Measurements from ENCODE around the gene ELL. TPM values are rescaled to one million over a fixed set of nuclear protein-coding genes. Genes with fewer than 3 reads are reported as not detected.

The ELL gene
- total and polyA plus RNA-seq, 2 donors (not counting 3 experiments of a cell fraction or from before 2014, with no cell fraction given) = 9.9 to 18.2 TPM

DNA sequence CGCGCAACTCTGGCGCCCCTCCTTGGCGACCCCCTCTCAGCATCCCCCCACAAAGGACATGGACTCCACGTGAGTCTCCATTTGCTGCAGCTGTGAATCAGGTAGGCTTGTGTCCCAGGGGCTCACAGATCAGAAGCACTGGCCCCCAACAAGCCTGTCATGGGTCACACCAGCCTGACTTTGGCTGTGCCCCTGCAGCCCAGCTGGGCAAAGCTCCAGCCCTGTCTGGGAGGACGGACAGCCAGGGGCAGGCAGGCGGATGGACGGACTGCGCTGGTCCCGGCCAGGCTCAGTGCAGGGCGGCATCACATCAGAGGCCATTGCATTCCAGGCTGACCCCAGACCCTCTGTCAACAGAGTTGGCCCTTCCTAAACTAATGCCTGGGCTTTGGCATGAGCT is 55.5 kb downstream of the ELL start:
- TF ChIP-seq, protein P1, sequence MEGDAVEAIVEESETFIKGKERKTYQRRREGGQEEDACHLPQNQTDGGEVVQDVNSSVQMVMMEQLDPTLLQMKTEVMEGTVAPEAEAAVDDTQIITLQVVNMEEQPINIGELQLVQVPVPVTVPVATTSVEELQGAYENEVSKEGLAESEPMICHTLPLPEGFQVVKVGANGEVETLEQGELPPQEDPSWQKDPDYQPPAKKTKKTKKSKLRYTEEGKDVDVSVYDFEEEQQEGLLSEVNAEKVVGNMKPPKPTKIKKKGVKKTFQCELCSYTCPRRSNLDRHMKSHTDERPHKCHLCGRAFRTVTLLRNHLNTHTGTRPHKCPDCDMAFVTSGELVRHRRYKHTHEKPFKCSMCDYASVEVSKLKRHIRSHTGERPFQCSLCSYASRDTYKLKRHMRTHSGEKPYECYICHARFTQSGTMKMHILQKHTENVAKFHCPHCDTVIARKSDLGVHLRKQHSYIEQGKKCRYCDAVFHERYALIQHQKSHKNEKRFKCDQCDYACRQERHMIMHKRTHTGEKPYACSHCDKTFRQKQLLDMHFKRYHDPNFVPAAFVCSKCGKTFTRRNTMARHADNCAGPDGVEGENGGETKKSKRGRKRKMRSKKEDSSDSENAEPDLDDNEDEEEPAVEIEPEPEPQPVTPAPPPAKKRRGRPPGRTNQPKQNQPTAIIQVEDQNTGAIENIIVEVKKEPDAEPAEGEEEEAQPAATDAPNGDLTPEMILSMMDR (IDR thresholded peaks at IDR 0.05; ENCODE audit: extremely low read depth in 1 of 2, insufficient read depth in 1 of 2, low read depth in 1 of 2, low read length in 2 of 2) = no peak
- TF ChIP-seq, protein P2, sequence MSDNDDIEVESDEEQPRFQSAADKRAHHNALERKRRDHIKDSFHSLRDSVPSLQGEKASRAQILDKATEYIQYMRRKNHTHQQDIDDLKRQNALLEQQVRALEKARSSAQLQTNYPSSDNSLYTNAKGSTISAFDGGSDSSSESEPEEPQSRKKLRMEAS (IDR thresholded peaks at IDR 0.05; ENCODE audit: insufficient read depth, insufficient read length) = no peak
- TF ChIP-seq JUN (IDR thresholded peaks at IDR 0.05; ENCODE audit: borderline replicate concordance, insufficient read depth, insufficient read length, low read depth) (no peak), POLR2AphosphoS5 (IDR thresholded peaks at IDR 0.05; ENCODE audit: insufficient read depth, low read depth, low read length) (no peak), POLR2A (IDR thresholded peaks at IDR 0.05; ENCODE audit: low read depth, low read length) (no peak), FOS (IDR thresholded peaks at IDR 0.05; ENCODE audit: borderline replicate concordance, insufficient read depth, low read length) (no peak), EZH2 (IDR thresholded peaks at IDR 0.05; ENCODE audit: borderline replicate concordance, low read depth, low read length, severe bottlenecking) (no peak), MYC (IDR thresholded peaks at IDR 0.05; ENCODE audit: low read depth, low read length) (no peak), GATA2 (IDR thresholded peaks at IDR 0.05; ENCODE audit: insufficient read depth, insufficient read length, low read depth, low read length) (no peak)
- no peaks in the 10 kb centered on the region for H4K20me1 ChIP-seq (replicated peaks; ENCODE audit: control insufficient read depth, extremely low read depth, insufficient read depth, low read length)
- H3K4me1 ChIP-seq (ENCODE audit: control insufficient read depth, extremely low read depth, insufficient read depth, low read length) = no peaks in the 10 kb centered on the region
- no peak overlapping the region for H3K9ac ChIP-seq (replicated peaks; ENCODE audit: extremely low read depth, insufficient read depth, low read length)
- no peaks in the 10 kb centered on the region for H3K9me1 ChIP-seq (replicated peaks; ENCODE audit: control insufficient read depth, extremely low read depth, insufficient read depth, low read length)
- intact Hi-C loops (cut with micrococcal nuclease) = no loop called here
- H3K79me2 ChIP-seq (ENCODE audit: control insufficient read depth, insufficient read depth, low read length) = peaks cover 6% of the 10 kb centered on the region
- POLR2A ChIA-PET = no interaction called here
- no peak overlapping the region for H3K27ac ChIP-seq (ENCODE audit: insufficient read depth, low read depth, low read length)
- H2AFZ ChIP-seq (ENCODE audit: low read depth, low read length) = no peak overlapping the region
- CTCF ChIA-PET = interaction anchor here (0.6 to 1.3 kb wide), 6 partner anchors 15 to 128 kb away, joined by 3 to 5 read pairs (median 4); partner anchors contain the start of gene UBA52
- DNase-seq (ENCODE audit: low read depth, low spot score) (no peak), FAIRE-seq (no peak)
- no peaks in the 10 kb centered on the region for H3K27me3 ChIP-seq (ENCODE audit: control insufficient read depth in 2 of 2, insufficient read depth in 2 of 2, low read length in 2 of 2)
- no peaks in the 10 kb centered on the region for H3K9me3 ChIP-seq (replicated peaks; ENCODE audit: control insufficient read depth, insufficient read depth, low read length)
- no peak overlapping the region for H3K4me3 ChIP-seq (replicated peaks in 1 of 3; ENCODE audit: insufficient read depth in 1 of 3, low read depth in 1 of 3, low read length in 3 of 3)
- no TSS peak for BruUV-seq (replicated peaks)
- H3K36me3 ChIP-seq (ENCODE audit: control insufficient read depth in 2 of 2, extremely low read depth in 1 of 2, insufficient read depth in 2 of 2, low read length in 2 of 2) = peaks cover 0 to 19% of the 10 kb centered on the region in 2 experiments
- no peak overlapping the region for H3K4me2 ChIP-seq (ENCODE audit: insufficient read depth, low read length)
- dilution Hi-C loops (cut with MboI; ENCODE audit: extremely low pct_ligation_motif_present, low sequenced_read_pairs) = no loop called here
